ENCODE results near the gene PODNL1.

The PODNL1 gene

GRCh38 chr19:13965926-13966683 is 27.9 kb upstream of the PODNL1 start:
- no peak overlapping the region for H3K4me3 ChIP-seq (replicated peaks; ENCODE audit: low read depth, low read length)
- no peak for DNase-seq (ENCODE audit: extremely low read depth, low read depth)
- no peak for TF ChIP-seq CTCF (IDR thresholded peaks at IDR 0.05; ENCODE audit: low read depth, low read length, missing control alignments)

GRCh38 chr19:13965377-13965896 is 27.2 kb upstream of the PODNL1 start:
- DNase-seq (ENCODE audit: extremely low read depth, low read depth), result no peak
- TF ChIP-seq CTCF (IDR thresholded peaks at IDR 0.05; ENCODE audit: low read depth, low read length, missing control alignments), result no peak
- H3K4me3 ChIP-seq (replicated peaks; ENCODE audit: low read depth, low read length), result no peak overlapping the region

- no peak overlapping the region for H3K4me3 ChIP-seq (replicated peaks; ENCODE audit: low read depth, low read length)
- no peak for TF ChIP-seq CTCF (IDR thresholded peaks at IDR 0.05; ENCODE audit: low read depth, low read length, missing control alignments)
- DNase-seq (ENCODE audit: extremely low read depth, low read depth), result no peak
These were observed 26.6 kb upstream of the PODNL1 start for GRCh38 chr19:13964776-13965175.

- no peak for DNase-seq (ENCODE audit: extremely low read depth, low read depth)
- H3K4me3 ChIP-seq (replicated peaks; ENCODE audit: low read depth, low read length), result no peak overlapping the region
- TF ChIP-seq CTCF (IDR thresholded peaks at IDR 0.05; ENCODE audit: low read depth, low read length, missing control alignments), result no peak
These were observed 25.4 kb upstream of the PODNL1 start for GRCh38 chr19:13963603-13964105.

- no peak for TF ChIP-seq CTCF (IDR thresholded peaks at IDR 0.05; ENCODE audit: low read depth, low read length, missing control alignments)
- no peak for DNase-seq (ENCODE audit: extremely low read depth, low read depth)
- H3K4me3 ChIP-seq (replicated peaks; ENCODE audit: low read depth, low read length), result no peak overlapping the region
These were observed 24.7 kb upstream of the PODNL1 start for GRCh38 chr19:13962699-13963602.

GRCh38 chr19:13961826-13962698 is 23.8 kb upstream of the PODNL1 start:
- no peak for DNase-seq (ENCODE audit: extremely low read depth, low read depth)
- H3K4me3 ChIP-seq (replicated peaks; ENCODE audit: low read depth, low read length), result no peak overlapping the region
- TF ChIP-seq CTCF (IDR thresholded peaks at IDR 0.05; ENCODE audit: low read depth, low read length, missing control alignments), result no peak
